Sciatic nerve (tissue), 2 donors: ENCODE data around the gene TCIRG1. TPM values are rescaled to one million over a fixed set of nuclear protein-coding genes. Genes with fewer than 3 reads are reported as not detected.

Experiments
- ATAC-seq: fragments of 200-7000 bp; cut with Tn5 transposase; one replicate; pipeline ENCODE4 v1.9.1; 2020; ENCODE audit warnings: mild to moderate bottlenecking, moderate library complexity
- DNase-seq: peaks from one replicate; pipeline ENCODE4 v3.0.0-alpha.2; 2020; ENCODE audit warnings: low spot score
- intact Hi-C: fragments of 100-400 bp; cut with DNase I; formaldehyde crosslinking; loops from one replicate; pipeline ENCODE4 v1.14.2; 2022
- total RNA-seq: library from RNA; stranded (reverse); fragmentation: NEBNext Ultra II Directional; extraction: Animal tissue kit (Norgen Biotek cat#: 25700); gene quantifications from one replicate; pipeline ENCODE4 v1.2.1, GENCODE V29; 2021
- donor health status: DM: no; HTN: no; CAD: no.
- donor health status: DM: no; HTN: no; CAD: no.

Gene TCIRG1
- total RNA-seq, 1 donor from 2014 or later, result 128 TPM

GRCh38 chr11:68003846-68004550 lies 34.8 kb upstream of the TCIRG1 start, which contains the start of gene UNC93B1:
TSS of gene UNC93B1 (minus strand) at chr11:68004097. CDS start at chr11:68004043, 54 bp downstream.
- DNase-seq, result peak; percentile 94
- ATAC-seq, result peak; percentile 92
- intact Hi-C loops, result no loop called here

- intact Hi-C loops, result no loop called here
- ATAC-seq, result no peak
- DNase-seq, result no peak
Measured at GRCh38 chr11:68004551-68005335, 34.1 kb upstream of the TCIRG1 start.

GRCh38 chr11:68006606-68007166 lies 32.1 kb upstream of the TCIRG1 start:
- intact Hi-C loops, result no loop called here
- DNase-seq (no peak), ATAC-seq (no peak)

- DNase-seq, result peak; percentile 58
- ATAC-seq, result no peak
- intact Hi-C loops, result no loop called here
Measured at GRCh38 chr11:68007498-68008380, 31.1 kb upstream of the TCIRG1 start.

GRCh38 chr11:68008381-68009337 lies 30.2 kb upstream of the TCIRG1 start:
- no peak for ATAC-seq
- DNase-seq, result peak; percentile 70
- intact Hi-C loops, result no loop called here

GRCh38 chr11:68009391-68010089 lies 29.3 kb upstream of the TCIRG1 start:
- intact Hi-C loops, result no loop called here
- DNase-seq, result peak; percentile 60
- ATAC-seq, result peak; percentile 0

- DNase-seq (peak; percentile 94), ATAC-seq (peak; percentile 87)
- intact Hi-C loops, result no loop called here
Measured at GRCh38 chr11:68010090-68011041, 28.5 kb upstream of the TCIRG1 start, which contains the start of gene ALDH3B1. TSS of gene ALDH3B1 (plus strand) at chr11:68010327. CDS start at chr11:68015298, 4,971 bp downstream.

GRCh38 chr11:68011051-68011943 lies 27.5 kb upstream of the TCIRG1 start:
- intact Hi-C loops, result no loop called here
- ATAC-seq, result no peak

GRCh38 chr11:68012044-68012842 lies 26.6 kb upstream of the TCIRG1 start:
- intact Hi-C loops, result no loop called here
- ATAC-seq (no peak), DNase-seq (peak; percentile 61)

More at GRCh38 chr11:68011051-68011943, 27.5 kb upstream of the TCIRG1 start:
- DNase-seq, result peak; percentile 55

- ATAC-seq (peak; percentile 47), DNase-seq (peak; percentile 68)
- intact Hi-C loops, result no loop called here
Measured at GRCh38 chr11:68012843-68013610, 25.8 kb upstream of the TCIRG1 start.

- intact Hi-C loops, result no loop called here
- DNase-seq (no peak), ATAC-seq (no peak)
Measured at GRCh38 chr11:68013611-68014156, 25.1 kb upstream of the TCIRG1 start.

GRCh38 chr11:68014157-68014946 lies 24.5 kb upstream of the TCIRG1 start:
- peak; percentile 84 for DNase-seq
- ATAC-seq, result peak; percentile 0
- intact Hi-C loops, result no loop called here
